Sciatic nerve (tissue), 2 donors: ENCODE measurements around the gene HAVCR1. TPM values are rescaled to one million over a fixed set of nuclear protein-coding genes. Genes with fewer than 3 reads are reported as not detected.
"Not testable (repeated sequence)": the region's sequence is repeated elsewhere in the genome, so short reads cannot be mapped to it uniquely, and the experiment has no call there.

Experiments used
- ATAC-seq: fragments of 200-7000 bp; cut with Tn5 transposase; one replicate; pipeline ENCODE4 v1.9.1; 2020; ENCODE audit warnings: mild to moderate bottlenecking, moderate library complexity
- DNase-seq: peaks from one replicate; pipeline ENCODE4 v3.0.0-alpha.2; 2020; ENCODE audit warnings: low spot score
- intact Hi-C: fragments of 100-400 bp; cut with DNase I; formaldehyde crosslinking; loops from one replicate; pipeline ENCODE4 v1.14.2; 2022
- total RNA-seq: library from RNA; stranded (reverse); fragmentation: NEBNext Ultra II Directional; extraction: Animal tissue kit (Norgen Biotek cat#: 25700); gene quantifications from one replicate; pipeline ENCODE4 v1.2.1, GENCODE V29; 2021
- donor health status: DM: no; HTN: no; CAD: no.
- donor health status: DM: no; HTN: no; CAD: no.

HAVCR1 gene
- total RNA-seq, 1 donor from 2014 or later = 1.3 TPM

DNA sequence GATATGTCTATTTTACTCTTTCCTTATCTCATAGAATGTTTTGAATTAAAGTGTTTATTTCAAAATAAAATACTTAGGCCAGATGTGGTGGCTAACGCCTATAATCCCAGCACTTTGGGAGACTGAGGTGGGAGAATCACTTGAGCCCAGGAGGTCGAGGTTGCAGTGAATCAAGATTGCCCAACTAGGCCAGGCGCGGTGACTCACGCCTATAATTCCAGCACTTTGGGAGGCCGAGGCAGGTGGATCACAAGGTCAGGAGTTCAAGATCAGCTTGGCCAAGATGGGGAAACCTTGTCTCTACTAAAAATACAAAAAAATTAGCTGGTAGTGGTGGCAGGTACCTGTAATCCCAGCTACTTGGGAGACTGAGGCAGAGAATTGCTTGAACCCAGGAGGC lies 2.1 kb downstream of the HAVCR1 start:
- ATAC-seq, DNase-seq, intact Hi-C loops: not testable (repeated sequence)

GRCh38 chr5:157051604-157052245 lies 7.2 kb downstream of the HAVCR1 start:
- ATAC-seq (no peak), DNase-seq (no peak)
- intact Hi-C loops = no loop called here

GRCh38 chr5:157050050-157050449 lies 8.9 kb downstream of the HAVCR1 start:
- intact Hi-C loops = no loop called here
- no peak for ATAC-seq
- DNase-seq = no peak

- ATAC-seq (no peak), DNase-seq (no peak)
- intact Hi-C loops = no loop called here
These were observed 9.3 kb downstream of the HAVCR1 start for GRCh38 chr5:157049605-157050004.

GRCh38 chr5:157047898-157048297 lies 11.0 kb downstream of the HAVCR1 start:
- DNase-seq = no peak
- ATAC-seq = no peak
- intact Hi-C loops = no loop called here

DNA sequence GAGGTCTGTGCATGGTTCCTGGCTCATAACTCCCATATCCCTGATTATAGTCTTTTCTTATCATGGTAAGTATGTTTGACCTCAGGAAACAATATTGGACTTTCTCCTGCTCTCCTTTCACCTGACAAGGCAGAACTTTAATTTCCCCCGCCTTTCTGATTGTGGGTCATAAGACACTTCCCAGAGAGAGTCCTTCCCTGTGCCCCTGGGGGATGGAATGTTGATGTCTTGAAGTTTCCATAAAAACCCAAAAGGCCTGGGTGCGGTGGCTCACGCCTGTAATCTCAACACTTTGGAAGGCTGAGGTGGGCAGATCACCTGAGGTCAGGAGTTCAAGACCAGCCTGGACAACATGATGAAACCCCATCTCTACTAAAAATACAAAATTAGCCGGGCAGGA lies 11.9 kb downstream of the HAVCR1 start:
- DNase-seq, intact Hi-C loops, ATAC-seq: not testable (repeated sequence)

DNA sequence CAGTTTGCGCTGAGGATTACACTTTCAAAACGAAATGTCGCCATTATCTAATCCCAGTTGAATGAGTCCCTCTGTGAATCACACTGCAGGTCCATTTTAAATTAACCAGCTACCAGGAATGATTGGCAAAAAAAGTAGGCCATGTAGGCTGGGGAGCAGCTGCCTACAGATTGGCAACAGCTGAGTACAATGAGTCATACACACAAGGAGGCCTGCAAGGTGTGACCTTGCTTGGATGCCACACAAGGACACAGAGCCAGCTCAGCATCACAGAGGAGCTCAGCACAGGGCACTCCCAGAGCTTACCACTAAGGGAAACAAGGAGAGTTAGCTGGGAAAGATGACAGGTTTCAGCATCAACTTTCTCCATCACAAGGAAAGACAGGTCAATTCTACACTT lies 12.9 kb downstream of the HAVCR1 start:
- ATAC-seq (no peak), DNase-seq (no peak)
- intact Hi-C loops = no loop called here

DNA sequence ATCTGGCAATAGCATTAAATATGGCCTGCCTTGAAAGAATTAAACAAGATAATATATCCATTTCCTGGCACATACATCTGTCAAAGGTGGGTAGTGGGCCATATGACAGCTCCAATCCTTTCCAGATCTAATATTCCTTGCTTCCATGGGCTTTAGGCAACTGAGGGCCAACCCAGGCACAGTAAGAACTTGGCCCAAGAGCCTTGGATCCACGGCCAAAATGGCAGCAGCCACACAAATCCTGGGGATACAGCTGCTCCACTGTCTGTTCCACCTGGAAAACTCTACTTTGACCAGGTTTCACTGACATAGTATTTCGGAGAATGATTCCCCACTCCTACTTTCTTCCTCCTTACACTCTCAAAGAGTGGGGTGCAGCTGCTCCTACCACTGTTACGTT lies 13.3 kb downstream of the HAVCR1 start:
- intact Hi-C loops = no loop called here
- ATAC-seq (no peak), DNase-seq (no peak)

DNA sequence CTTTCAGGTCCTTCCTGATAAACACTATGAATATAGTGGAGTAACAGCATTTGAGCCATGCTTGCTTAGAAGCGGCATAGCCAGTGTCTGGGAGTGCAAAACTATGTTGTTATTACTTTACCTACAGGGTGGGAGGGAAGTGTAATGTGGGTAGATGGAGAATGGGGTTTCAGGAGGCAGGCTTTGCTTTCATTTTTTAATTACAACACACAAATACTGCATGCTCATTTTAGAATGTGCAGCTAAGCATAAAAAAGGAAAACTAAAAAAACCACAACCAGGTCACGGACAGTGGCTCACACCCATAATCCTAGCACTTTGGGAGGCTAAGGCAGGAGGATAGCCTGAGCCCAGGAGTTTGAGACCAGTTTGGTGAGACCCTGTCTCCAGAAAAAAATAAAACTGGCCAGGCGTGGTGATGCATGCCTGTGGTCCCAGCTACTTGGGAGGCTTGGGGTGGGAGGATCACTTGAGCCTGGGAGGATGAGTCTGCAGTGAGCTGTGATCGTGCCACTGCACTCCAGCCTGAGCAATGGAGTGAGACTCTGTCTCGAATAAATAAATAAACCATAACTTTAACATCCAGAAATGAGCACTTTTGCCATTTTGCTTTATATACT lies 20.2 kb downstream of the HAVCR1 start:
- no peak for ATAC-seq
- no peak for DNase-seq
- intact Hi-C loops = no loop called here

DNA sequence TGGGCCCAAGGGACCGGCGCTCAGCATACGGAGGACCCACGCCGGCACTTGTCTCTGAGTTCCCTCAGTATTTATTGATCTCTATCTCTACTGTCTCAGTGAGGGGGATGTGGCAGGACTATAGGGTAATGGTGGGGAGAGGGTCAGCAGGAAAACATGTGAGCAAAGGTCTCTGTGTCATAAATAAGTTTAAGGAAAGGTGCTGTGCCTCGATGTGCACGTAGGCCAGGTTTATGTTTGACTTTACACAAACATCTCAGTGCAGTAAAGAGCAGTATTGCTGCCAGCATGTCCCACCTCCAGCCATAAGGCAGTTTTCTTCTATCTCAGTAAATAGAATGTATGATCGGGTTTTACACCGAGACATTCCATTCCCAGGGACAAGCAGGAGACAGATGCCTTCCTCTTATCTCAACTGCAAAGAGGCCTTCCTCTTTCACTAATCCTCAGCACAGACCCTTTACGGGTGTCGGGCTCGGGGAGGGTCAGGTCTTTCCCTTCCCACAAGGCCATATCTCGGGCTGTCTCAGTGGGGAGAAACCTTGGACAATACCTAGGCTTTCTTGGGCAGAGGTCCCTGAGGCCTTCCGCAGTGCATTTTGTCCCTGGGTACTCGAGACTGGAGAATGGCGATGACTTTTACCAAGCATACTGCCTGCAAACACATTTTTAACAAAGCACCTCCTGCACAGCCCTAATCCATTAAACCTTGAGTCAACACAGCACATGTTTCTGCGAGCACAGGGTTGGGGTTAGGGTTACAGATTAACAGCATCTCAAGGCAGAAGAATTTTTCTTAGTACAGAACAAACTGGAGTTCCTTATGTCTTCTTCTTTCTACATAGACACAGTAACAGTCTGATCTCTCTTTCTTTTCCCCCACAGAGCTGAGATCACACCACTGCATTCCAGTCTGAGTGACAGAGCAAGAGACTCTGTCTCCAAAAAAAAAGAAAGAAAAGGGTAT lies 24.5 kb downstream of the HAVCR1 start:
- intact Hi-C loops, DNase-seq, ATAC-seq: not testable (repeated sequence)

- DNase-seq (no peak), ATAC-seq (no peak)
- intact Hi-C loops = no loop called here
These were observed 25.8 kb downstream of the HAVCR1 start for GRCh38 chr5:157033071-157033583.

DNA sequence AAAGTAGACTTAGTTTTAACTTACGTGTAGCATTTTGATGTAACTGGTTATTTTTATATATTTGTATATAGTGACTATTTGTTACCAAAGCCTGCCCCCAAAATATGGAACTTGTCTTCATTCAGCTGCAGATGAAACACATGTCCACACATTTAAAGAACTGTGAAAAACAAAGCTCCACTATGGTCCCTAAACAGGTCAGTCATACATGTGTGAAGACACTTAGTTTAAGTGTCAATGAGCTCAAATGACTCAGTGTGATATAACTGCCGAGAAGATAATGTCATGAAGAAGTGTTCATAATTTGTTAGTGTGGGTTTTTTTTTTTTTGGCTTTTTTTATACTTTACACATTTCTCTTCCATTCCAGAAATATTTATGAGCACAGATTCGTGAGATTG lies 28.2 kb downstream of the HAVCR1 start:
- intact Hi-C loops = no loop called here
- ATAC-seq = no peak
- DNase-seq = no peak

DNA sequence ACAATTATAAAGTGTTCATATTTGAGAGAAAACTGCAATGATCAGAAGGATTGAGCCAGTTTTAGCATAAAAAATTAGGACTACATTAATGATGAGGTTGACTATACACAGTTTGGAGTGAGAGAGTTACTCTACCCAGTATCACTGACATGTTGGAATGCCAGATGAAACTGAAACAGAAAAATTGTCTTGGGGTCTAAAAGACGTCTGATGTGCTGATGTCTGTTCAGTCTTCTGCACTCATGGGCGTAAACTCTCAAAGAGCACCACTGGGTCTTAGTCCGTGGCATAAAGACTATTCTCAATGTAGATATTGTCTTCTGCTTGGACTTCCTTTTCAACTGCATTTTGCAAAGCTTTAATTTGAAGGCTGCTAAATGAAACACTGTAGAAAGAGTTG lies 29.5 kb downstream of the HAVCR1 start:
- DNase-seq (no peak), ATAC-seq (no peak)
- intact Hi-C loops = no loop called here

GRCh38 chr5:157027663-157028062 lies 31.3 kb downstream of the HAVCR1 start:
- DNase-seq, intact Hi-C loops, ATAC-seq: not testable (repeated sequence)

GRCh38 chr5:157026789-157027424 lies 32.0 kb downstream of the HAVCR1 start:
- intact Hi-C loops = no loop called here
- DNase-seq (no peak), ATAC-seq (no peak)

GRCh38 chr5:157025093-157025698 lies 33.7 kb downstream of the HAVCR1 start:
- DNase-seq (no peak), ATAC-seq (no peak)
- intact Hi-C loops = no loop called here

GRCh38 chr5:157024208-157024959 lies 34.5 kb downstream of the HAVCR1 start:
- intact Hi-C loops = no loop called here
- DNase-seq (no peak), ATAC-seq (no peak)

DNA sequence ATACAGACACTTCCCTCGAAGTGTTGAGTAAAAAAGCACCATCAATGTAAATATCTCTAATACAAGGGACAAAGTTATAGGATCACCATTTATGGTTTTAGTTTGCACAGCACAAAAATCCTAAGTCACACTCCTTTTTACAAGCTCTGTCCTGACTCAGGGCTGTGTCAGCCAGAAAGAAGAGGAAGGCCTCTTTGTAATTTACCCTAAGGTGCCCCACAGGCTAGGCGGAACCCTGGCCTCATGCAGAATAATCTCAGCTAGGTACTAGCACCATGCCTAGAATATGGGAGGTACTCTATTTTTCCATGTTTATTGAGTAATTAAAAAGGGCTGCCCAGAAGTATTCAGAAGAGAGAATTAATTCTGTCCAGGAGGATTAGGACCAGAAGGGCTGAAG lies 36.9 kb downstream of the HAVCR1 start:
- ATAC-seq = no peak
- intact Hi-C loops = no loop called here
- no peak for DNase-seq
